ENCODE results near the gene SCGB1C1.
"Not testable (repeated sequence)": the region's sequence is repeated elsewhere in the genome, so short reads cannot be mapped to it uniquely, and the experiment has no call there.

SCGB1C1 gene

DNA sequence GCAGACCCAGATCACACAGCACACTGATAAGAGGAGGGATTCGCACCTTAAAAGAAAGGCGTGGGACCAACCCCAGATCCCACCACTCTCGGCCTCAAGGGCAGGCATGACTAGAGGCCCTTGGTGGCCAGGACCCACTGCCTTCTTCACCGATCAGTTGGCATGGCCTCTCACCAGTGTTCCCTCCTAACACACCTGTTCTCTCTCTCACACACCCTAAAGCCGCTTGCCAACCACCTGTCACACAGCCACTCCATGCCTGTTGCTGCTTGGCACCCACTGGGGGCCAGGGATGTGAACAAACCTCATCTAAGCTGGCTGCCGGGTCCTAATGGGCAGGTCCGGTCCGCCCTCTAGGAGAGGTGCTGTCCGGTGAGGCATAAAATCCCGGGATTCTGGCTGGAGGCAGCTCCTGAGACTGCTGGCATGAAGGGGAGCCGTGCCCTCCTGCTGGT, at the start of gene SCGB1C1:
Gene SCGB1C1 (plus strand): TSS at position 405 of the 455 bp plus-strand sequence. CDS start 22 bp downstream, at position 427.
- not testable (repeated sequence) for DNase-seq (ENCODE audit: low spot score)

DNA sequence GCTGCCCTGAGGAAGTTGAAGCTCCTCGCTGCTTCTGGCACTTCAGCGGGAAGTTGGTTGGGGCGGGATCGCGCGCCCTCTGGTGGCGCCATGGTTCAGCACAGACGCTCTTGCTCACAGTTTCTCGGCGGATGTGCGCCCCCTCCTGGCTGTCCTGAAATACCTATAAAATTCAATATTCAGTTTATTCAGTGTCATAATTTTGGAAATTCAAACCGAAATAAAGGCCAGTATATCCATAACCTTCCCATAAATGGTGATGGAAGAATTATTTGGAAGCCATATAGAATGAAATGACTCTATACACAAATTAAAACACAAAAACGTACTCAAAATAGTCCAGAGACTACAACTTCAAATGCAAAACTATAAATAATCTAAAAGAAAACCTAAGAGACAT, 12.6 kb upstream of the SCGB1C1 start:
- not testable (repeated sequence) for DNase-seq (ENCODE audit: low spot score)

DNA sequence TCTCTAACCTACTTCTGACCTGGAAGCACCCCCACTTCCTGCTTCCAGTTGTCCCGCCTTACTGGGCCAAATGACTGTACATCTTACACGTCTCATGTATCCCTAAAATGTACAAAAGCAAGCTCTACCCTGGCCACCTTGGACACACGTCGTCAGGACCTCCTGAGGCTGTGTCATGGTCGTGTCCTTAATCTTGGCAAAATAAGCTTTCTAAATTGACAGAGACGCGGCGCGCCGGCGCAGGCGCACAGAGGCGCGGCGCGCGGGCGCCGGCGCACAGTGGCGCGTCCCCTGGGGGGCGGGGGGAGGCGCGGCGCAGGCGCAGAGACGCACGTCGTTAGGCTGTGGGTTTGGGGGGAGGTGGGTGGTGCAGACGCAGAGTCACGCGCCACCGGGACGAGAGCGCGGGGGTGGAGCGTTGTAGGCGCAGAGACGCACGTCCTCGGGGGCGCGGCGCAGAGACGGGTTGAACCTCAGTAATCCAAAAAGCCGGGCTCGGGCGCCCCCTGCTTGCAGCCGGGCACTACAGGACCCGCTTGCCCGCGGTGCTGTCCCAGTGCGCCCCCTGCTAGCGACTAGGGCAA, 3.6 kb upstream of the SCGB1C1 start:
- not testable (repeated sequence) for DNase-seq (ENCODE audit: low spot score)

DNA sequence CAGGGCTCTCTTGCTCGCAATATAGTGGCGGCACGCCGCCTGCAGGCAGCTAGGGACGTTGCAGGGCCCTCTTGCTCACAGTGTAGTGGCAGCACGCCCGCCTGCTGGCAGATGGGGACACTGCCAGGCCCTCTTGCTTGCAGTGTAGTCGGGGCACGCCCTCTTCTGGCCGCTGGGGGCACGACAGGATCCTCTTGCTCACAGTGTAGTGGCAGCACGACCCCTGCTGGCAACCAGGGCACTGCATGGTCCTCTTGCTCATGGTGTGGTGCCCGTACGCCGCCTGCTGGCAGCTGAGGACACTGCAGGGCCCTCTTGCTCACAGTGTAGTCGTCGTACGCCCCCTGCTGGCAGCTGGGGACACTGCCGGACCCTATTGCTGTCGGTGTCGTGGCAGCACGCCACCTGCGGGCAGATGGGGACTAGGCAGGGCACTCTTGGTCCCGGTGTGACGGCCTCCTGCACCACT, 3.0 kb upstream of the SCGB1C1 start:
- not testable (repeated sequence) for DNase-seq (ENCODE audit: low spot score)

DNA sequence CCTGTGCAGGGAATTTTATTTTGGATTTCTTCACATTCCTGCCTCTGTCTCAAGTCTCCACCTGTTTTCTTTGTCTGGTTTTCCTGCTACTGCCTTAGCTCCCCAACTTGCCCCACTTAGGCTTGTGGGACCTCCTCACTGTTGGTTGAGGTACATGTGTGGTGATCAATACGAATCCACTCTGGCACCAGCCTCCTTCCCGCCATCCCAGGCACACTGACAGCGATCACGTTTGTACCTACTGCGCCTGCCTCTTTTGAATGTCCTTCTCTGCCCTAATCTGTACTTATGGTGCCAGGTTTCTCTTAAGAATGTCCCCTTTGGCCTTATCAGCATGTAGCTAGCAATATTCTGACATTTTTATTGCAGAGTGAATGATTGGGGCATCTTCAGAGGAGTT, 2.3 kb upstream of the SCGB1C1 start:
- not testable (repeated sequence) for DNase-seq (ENCODE audit: low spot score)

DNA sequence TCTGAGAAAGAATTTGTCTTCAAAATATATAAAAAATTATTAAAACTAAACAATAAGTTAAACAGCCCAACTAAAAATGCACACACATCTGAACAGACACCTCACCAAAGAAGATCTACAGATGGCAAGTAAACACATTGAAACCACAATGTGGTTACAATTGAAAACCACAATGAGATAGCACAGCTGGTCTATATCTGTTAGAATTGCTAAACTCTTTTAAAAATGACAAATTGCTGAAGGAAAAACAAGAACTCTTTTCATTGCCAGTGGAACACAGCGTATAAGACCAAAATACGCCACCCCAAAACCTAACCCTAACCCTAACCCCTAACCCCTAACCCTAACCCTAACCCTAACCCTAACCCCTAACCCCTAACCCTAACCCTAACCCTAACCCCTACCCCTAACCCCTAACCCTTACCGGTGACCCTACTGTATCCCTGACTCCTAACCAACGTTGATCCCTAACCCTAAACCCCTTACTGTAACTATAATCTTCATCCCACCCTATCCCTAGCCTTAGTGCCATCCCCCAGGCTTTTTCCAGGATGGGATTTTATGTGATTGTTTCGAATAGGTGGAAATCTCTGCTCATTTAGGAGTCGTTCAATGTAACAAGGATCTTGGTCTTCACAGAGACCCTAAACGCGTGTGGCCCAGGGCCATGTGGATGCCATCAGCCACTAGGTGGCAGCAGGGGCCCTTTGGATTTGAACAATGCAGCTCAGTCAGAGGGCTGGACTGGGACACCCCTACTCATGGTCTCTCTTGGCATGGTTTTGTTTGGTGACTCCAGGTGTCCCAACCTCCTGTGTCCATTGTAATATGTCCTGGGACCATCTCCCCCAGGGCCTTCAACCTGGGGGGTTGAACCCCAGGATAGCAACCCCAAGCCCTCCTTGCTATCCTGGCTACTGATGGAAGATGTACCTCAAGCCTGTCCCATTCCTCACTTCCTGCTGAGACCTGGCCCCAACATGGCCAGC, 1.1 kb upstream of the SCGB1C1 start:
- not testable (repeated sequence) for DNase-seq (ENCODE audit: low spot score)

DNA sequence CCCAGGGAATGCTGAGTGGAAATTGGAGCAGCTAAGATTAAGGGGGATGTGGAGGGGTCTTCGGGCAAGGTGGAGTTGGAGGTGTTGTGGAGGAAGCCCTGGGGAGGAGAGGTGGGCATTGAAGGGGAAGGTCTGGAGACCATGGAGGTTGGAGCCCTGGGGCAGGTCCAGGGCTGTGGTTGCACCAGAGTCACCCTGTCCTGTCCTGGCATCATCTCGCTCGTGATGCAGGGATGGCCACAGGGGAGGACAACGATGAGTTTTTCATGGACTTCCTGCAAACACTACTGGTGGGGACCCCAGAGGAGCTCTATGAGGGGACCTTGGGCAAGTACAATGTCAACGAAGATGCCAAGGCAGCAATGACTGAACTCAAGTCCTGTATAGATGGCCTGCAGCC, 603 bp downstream of the SCGB1C1 start:
- DNase-seq (ENCODE audit: low spot score) = not testable (repeated sequence)

DNA sequence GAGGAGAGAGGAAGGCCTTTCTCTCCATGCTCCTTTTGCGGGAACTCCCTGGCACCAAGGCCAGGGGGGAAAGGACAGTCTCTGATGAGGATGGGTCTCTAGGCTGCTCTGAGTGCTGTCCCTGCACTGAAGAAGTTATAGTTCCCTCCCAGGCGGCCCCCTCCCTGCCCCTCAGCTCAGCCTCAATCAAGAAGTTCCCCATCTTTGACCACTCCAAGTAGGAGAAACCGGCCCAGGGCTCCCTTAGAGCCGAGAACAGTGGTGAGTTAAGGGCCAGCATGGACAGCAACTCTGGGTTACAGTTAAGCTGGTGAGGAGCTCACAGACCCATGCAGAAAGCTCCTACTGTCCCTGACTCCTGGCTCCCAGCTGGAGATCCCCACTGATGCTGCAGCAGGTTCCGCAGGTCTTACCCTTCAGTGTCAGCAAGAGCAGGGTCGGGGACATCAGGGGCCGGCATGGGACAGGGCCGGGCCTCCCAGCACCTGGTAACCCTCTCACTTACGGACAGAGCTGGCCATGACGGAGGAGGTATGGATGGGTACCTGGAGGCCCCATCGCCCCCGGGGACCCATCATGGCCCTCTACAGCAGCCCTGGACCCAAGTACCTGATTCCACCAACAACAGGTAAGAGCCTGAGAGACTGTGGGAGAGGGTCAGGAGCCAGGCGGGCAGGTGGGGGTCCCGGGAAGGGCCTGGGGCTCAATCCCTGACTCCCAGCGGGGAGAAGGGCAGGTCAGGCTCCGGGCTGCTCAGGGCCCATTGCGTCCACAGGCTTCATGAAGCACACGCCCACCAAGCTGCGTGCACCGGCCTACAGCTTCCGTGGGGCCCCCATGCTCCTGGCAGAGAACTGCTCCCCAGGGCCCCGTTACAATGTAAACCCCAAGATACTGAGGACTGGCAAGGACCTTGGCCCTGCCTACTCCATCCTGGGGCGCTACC, 4.2 kb downstream of the SCGB1C1 start:
- no peak for DNase-seq (ENCODE audit: low spot score)

DNA sequence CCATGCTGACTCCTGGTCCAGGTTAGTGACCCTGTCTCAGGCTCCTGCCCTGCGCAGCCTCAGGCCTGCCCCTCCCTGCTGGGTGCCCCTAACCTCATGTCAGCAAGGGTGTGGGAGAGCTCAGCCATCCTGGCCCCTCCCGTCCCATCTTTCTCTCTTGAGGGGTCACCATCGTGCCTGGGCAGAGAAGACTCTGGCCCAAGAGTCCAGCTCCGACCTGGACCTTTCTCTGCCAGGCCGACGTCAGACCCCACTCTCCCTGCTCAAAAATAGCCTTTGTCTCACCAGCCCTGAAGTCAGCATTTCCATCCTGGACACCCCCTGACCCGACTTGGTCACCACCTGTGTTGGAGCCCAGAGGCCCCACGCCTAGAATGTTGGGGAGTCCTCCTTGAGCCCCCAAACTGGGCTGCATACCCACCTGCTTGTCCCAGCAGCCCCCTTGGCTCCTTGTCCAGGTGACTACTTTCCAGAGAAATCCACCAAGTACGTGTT, 4.9 kb downstream of the SCGB1C1 start:
- no peak for DNase-seq (ENCODE audit: low spot score)

DNA sequence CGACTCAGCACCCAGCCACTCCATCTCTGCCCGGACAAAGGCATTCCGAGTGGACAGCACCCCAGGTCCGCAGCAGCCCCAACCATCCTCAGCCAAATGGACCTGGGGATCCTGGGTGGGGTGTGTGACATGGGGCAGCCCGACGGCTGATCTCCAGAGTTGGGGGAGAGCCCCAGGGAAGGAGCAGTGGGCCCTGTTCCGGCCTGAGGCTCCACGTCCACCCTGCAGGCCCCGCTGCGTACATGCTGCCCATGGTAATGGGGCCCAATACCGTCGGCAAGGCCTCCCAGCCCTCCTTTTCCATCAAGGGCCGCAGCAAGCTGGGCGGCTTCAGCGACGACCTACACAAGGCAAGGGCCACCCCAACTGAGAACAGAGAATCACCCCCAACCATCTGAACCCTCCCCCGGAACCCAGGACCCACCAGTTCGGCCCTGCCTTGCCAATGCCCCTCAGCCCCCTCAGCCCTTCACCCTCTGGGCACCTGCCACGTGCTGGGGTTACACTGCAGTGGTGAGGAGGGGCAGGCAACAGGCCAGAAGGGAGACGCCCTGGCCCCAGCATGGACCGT, 5.4 kb downstream of the SCGB1C1 start:
- DNase-seq (ENCODE audit: low spot score) = no peak

DNA sequence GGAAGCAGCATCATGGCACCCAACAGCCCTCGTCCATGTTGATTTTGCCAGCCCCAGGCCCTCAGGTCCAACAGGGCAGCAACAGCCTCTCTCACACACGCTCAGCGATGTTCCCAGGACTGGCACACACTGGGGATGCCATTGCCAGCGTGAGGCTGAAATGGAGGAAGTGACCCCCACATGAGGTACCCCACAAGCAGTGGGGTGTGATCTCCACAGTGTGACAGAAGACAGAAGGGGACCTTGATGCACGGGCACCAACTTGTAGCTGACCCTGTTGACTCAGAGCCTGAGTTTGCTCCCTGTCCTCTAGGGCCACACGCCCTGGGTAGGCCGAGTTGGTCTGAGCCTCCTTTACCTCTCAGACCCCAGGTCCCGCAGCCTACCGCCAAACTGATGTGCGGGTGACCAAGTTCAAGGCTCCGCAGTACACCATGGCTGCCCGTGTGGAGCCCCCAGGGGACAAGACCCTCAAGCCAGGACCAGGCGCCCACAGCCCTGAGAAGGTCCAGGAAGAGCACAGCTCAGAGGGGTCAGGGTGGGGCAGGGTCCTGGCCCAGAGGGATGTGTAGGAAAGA, 6.2 kb downstream of the SCGB1C1 start:
- DNase-seq (ENCODE audit: low spot score) = no peak

DNA sequence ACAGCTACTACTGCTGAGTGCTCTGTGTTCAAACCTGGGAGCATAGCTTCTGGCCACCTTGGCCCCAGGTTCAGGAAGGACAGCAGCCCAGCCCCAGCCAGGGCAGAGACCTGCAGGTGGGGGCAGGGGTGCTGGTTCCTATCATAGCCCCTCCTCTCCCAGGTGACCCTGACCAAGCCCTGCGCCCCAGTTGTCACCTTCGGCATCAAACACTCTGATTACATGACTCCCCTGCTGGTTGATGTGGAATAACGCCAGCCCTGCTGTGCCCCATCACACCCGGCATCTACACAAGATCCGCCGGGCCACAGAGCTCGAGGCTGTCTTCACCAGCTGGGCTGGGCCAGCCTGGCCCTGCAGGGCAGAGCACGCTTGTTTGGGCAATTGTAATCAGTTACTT, 6.9 kb downstream of the SCGB1C1 start:
- DNase-seq (ENCODE audit: low spot score) = no peak

DNA sequence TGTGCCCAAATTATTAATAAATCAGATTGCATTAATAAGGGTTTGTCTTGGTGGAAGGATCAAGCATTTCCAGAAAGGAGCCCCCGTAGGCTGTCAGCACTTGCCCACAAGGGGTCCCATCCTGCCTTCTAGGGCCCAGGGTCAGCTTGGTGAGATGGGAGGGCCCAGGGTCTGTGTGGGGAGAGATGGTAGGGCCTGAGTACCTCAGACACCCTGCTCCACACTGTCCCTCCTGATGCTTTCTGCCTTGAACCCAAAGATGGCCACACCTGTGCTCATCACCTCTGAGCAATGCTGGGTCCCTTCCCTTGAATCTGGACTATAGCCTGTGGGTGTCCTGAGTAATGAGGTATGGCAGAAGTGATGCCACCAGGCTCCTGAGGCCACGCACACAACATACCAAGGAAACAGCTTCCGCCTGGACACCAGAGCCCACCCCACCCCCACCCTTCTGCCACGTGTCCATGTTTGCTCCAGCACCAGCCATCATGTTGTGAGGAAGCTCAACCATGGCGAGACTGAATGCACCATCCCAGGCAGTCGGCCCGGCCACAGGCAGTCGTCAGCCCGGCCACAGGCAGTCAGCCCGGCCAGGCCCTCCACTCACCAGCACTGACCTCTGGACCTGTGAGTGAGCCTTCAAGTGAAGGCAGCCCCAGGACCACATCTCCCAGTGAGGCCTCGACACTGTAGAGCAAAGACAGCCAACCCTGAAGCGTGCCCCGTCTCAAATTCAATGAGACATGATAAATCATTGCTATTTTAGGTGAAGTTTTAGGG, 7.5 kb downstream of the SCGB1C1 start:
- no peak for DNase-seq (ENCODE audit: low spot score)

DNA sequence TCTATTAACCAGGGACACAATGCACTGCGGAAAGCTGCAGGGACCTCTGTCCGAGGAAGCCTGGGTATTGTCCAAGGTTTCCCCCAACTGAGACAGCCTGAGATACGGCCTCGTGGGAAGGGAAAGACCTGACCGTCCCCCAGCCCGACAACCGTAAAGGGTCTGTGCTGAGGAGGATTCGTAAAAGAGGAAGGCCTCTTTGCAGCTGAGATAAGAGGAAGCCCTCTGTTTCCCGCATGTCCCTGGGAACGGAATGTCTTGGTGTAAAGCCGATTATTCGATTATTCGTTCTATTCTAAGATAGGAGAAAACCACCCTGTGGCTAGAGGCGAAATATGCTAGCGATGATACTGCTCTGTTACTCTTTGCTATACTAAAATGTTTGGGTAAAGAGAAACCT, 9.1 kb downstream of the SCGB1C1 start:
- no peak for DNase-seq (ENCODE audit: low spot score)

DNA sequence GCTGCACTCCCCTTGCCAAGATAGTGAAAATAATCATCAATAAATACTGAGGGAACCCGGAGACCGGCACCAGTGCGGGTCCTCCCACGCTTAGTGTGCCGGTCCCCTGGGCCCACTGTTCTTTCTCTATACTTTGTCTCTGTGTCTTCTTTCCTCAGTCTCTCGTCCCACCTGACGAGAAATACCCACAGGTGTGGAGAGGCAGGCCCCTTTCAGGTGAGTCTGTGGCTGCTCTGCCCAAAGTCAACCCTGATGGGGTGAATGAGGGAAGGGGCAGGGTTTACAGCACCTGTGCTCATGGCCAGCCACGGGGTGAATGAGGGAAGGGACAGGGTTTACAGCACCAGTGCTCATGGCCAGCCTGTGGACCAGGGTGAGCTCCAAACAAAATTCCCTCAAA, 9.6 kb downstream of the SCGB1C1 start:
- DNase-seq (ENCODE audit: low spot score) = no peak

DNA sequence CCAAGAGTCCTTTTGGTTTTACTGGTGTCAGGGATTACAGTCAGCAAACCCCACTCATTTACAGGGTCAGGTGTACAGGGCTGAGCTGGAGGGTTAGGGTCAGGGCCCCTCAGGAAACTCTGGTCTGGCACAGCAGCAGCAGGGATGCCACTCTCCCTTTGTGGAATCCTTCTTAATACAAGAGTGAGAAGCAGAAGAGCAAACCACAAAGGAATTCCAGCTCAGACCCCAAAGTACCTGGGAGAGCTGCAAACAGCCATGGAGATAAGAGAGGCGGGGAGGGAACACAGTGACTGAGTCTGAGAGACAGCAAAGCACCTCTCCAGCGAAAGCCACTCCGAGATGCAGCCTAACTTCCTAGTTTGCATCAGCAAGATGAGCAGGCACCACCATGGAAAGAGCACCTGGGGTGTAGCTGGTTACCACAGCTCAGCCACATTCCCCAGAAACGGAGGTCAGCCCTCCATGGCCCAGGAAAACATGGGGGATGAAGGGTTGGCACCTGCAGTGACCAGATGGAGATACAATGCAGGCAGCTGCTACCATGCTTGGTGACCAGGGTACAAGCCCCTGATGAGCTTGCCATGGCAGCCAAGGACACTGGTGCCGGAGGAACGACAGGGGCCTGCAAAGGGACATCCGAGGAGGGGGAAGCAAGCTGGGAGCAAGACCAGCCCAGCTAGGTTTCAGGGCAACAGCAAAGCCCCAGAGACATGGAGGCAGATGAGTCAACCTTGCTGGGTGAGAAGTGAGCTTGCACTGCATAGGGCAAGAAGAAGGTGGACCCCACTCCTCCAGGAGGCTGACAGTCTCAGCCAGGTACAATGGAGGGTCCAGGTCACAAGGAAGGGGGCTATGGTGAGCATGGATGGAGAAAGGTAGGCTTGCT, 10.4 kb downstream of the SCGB1C1 start:
- DNase-seq (ENCODE audit: low spot score) = no peak

DNA sequence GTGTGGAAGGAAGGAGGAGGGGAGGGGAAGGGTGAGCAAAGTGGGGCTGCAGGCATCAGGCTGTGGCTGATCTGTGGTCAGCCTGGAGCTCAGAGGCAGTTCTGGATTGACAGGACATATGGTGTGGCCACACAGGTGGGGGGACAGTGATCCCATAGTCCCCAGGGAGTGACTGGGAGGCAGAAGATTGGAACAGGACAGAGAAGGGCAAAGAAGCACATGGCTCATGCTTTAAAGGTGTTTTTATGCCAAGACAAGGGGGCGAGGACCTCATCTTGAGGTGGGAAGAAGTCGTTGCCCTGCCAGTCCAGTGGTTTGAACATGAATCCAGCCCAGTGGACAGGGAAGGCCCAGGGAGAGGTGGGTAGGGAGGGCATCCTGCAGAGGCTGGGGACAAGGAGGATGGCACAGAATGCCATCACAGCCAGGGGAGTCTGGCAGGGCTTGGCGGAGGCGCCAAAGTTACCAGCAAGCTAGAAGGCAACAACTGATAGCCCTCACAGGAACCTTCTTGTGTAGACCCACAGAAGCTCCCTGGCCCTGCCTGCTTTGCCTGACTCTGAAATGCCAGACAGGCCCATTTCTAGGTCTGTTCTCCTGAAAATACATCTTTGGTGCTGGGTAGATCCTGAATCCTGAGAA, 11.2 kb downstream of the SCGB1C1 start:
- no peak for DNase-seq (ENCODE audit: low spot score)

DNA sequence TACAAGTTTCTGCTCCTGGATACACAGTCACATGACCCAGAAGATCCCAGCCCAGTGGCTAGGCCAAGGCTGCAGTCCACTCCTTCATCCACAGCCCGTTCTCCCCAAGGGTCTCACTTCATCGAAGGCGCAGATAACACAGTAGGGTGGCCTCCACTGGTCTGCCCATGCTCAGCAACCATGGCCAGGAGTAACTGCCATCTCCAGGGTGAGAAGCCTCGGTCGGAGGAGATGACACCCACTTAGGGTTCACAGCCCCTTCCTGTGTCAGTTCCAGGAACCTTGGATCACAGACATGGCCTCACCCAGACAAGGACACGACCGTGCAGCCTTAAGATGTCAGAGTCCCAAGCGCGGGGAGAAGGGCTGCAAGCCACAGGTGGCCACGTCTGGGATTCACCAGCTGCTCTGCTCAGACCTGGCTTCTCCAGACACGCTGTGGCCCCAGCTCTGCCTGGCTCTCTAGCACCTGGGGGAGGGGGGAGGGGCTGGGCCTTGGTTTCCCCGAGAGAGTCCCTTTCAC, 11.8 kb downstream of the SCGB1C1 start:
- DNase-seq (ENCODE audit: low spot score) = no peak

Data from kidney tubule cell (primary cell).